H9 (cell line): Measurements from ENCODE around the gene SLC25A19. TPM values are rescaled to one million over a fixed set of nuclear protein-coding genes. Genes with fewer than 3 reads are reported as not detected.

Experiments used
- DNase-seq: peaks from one replicate; pipeline ENCODE4 v3.0.0-alpha.2; 2017
- H2AFZ ChIP-seq: one replicate; pipeline ENCODE4 v1.6.1; 2013; ENCODE audit warnings: mild to moderate bottlenecking, low read length, control low read depth, moderate library complexity
- H2AK5ac ChIP-seq: 2 replicates; pipeline ENCODE4 v1.6.1; 2013; ENCODE audit warnings: low read length, control low read depth, mixed read lengths; ENCODE audit not compliant: insufficient read length
- H2BK120ac ChIP-seq: one replicate; pipeline ENCODE4 v1.6.1; 2013; ENCODE audit warnings: low read depth, mild to moderate bottlenecking, low read length, control low read depth, inconsistent platforms; ENCODE audit not compliant: poor library complexity, severe bottlenecking
- H2BK12ac ChIP-seq: 2 replicates; pipeline ENCODE4 v1.6.1; 2013; ENCODE audit warnings: low read length, control low read depth, mixed read lengths, low read depth; ENCODE audit not compliant: insufficient read length
- H2BK15ac ChIP-seq: 2 replicates; pipeline ENCODE4 v1.6.1; 2013; ENCODE audit warnings: low read depth, low read length, control low read depth
- H2BK20ac ChIP-seq: one replicate; pipeline ENCODE4 v1.6.1; 2013; ENCODE audit warnings: low read depth, mild to moderate bottlenecking, low read length, control low read depth, inconsistent platforms; ENCODE audit not compliant: poor library complexity, severe bottlenecking
- H2BK5ac ChIP-seq: 2 replicates; pipeline ENCODE4 v1.6.1; 2013; ENCODE audit warnings: low read length, control low read depth, mixed read lengths; ENCODE audit not compliant: insufficient read length
- H3K14ac ChIP-seq: 2 replicates; pipeline ENCODE4 v1.6.1; 2013; ENCODE audit warnings: low read length, control low read depth; ENCODE audit not compliant: insufficient read depth
- H3K18ac ChIP-seq: 2 replicates; pipeline ENCODE4 v1.6.1; 2013; ENCODE audit warnings: low read depth, mild to moderate bottlenecking, mixed read lengths, low read length, control low read depth; ENCODE audit not compliant: insufficient read length
- H3K23ac ChIP-seq: 2 replicates; pipeline ENCODE4 v1.6.1; 2013; ENCODE audit warnings: low read length, control low read depth, mixed read lengths, low read depth; ENCODE audit not compliant: insufficient read length
- H3K23me2 ChIP-seq: 2 replicates; pipeline ENCODE4 v1.6.1; 2013; ENCODE audit warnings: low read depth, mild to moderate bottlenecking, mixed read lengths, low read length, control low read depth; ENCODE audit not compliant: insufficient read length, poor library complexity, severe bottlenecking
- H3K27ac ChIP-seq: 2 replicates; pipeline ENCODE4 v1.5.1; 2013; ENCODE audit warnings: low read length, control low read depth, mixed read lengths, low read depth; ENCODE audit not compliant: insufficient read length
- H3K27me3 ChIP-seq: 2 replicates; pipeline ENCODE4 v1.6.1; 2013; ENCODE audit warnings: low read length, control low read depth, inconsistent platforms; ENCODE audit not compliant: insufficient read depth
- H3K4ac ChIP-seq: 2 replicates; pipeline ENCODE4 v1.6.1; 2013; ENCODE audit warnings: low read depth, mild to moderate bottlenecking, control low read depth, inconsistent platforms, low read length, moderate library complexity
- H3K4me1 ChIP-seq: 2 replicates; pipeline ENCODE4 v1.6.1; 2013; ENCODE audit warnings: low read length, control low read depth, inconsistent platforms; ENCODE audit not compliant: insufficient read depth
- H3K4me2 ChIP-seq: 2 replicates; pipeline ENCODE4 v1.6.1; 2013; ENCODE audit warnings: low read length, control low read depth, mixed read lengths; ENCODE audit not compliant: insufficient read length, insufficient read depth
- H3K56ac ChIP-seq: 2 replicates; pipeline ENCODE4 v1.6.1; 2013; ENCODE audit warnings: low read depth, mild to moderate bottlenecking, mixed read lengths, low read length, control low read depth; ENCODE audit not compliant: insufficient read length
- H3K79me1 ChIP-seq: 2 replicates; pipeline ENCODE4 v1.6.1; 2013; ENCODE audit warnings: low read depth, mild to moderate bottlenecking, moderate library complexity, low read length, control low read depth, inconsistent platforms; ENCODE audit not compliant: insufficient read depth, poor library complexity, severe bottlenecking
- H3K79me2 ChIP-seq: 2 replicates; pipeline ENCODE4 v1.6.1; 2013; ENCODE audit warnings: low read length, control low read depth, inconsistent platforms; ENCODE audit not compliant: insufficient read depth
- H3K9ac ChIP-seq: 2 replicates; pipeline ENCODE4 v1.6.1; 2013; ENCODE audit warnings: low read length, control low read depth, mixed read lengths; ENCODE audit not compliant: insufficient read length; ENCODE audit errors: extremely low read depth
- H3K9me3 ChIP-seq: one replicate; pipeline ENCODE4 v1.6.1; 2013; ENCODE audit warnings: low read depth, low read length, inconsistent platforms; ENCODE audit not compliant: control insufficient read depth
- H3T11ph ChIP-seq: one replicate; pipeline ENCODE4 v1.6.1; 2013; ENCODE audit warnings: mild to moderate bottlenecking, low read length, control low read depth, inconsistent platforms
- H4K20me1 ChIP-seq: one replicate; pipeline ENCODE4 v1.6.1; 2013; ENCODE audit not compliant: control insufficient read depth, insufficient read length, insufficient read depth
- H4K5ac ChIP-seq: 2 replicates; pipeline ENCODE4 v1.6.1; 2013; ENCODE audit warnings: low read depth, mild to moderate bottlenecking, mixed read lengths, low read length, control low read depth; ENCODE audit not compliant: insufficient read length
- H4K8ac ChIP-seq: replicated peaks from 2 replicates; pipeline ENCODE4 v1.6.1; 2013; ENCODE audit warnings: low read length, control low read depth, mixed read lengths, low read depth; ENCODE audit not compliant: insufficient read length
- H4K91ac ChIP-seq: 2 replicates; pipeline ENCODE4 v1.6.1; 2013; ENCODE audit warnings: low read depth, mild to moderate bottlenecking, moderate library complexity, mixed read lengths, low read length, control low read depth; ENCODE audit not compliant: insufficient read length
- H3K27ac Mint-ChIP-seq, 3 experiments: 2 replicates in 2 of 3; 3 replicates in 1 of 3; pipeline ENCODE4 v1.8.0; 2020 to 2021; ENCODE audit warnings: mixed read lengths in 3 of 3, mild to moderate bottlenecking in 1 of 3, moderate library complexity in 1 of 3
- H3K27me3 Mint-ChIP-seq: 2 replicates; pipeline ENCODE4 v1.8.0; 2021; ENCODE audit warnings: low read depth, mild to moderate bottlenecking, moderate library complexity, mixed read lengths
- H3K36me3 Mint-ChIP-seq, 3 experiments: 2 replicates in 2 of 3; 3 replicates in 1 of 3; pipeline ENCODE4 v1.8.0; 2020 to 2021; ENCODE audit warnings: low read depth in 3 of 3, mixed read lengths in 3 of 3; ENCODE audit not compliant: insufficient read depth in 1 of 3
- H3K4me1 Mint-ChIP-seq, 2 experiments: 2 replicates each; pipeline ENCODE4 v1.8.0; 2020; ENCODE audit warnings: mixed read lengths in 2 of 2
- H3K4me3 Mint-ChIP-seq, 2 experiments: 2 replicates in 1 of 2; 3 replicates in 1 of 2; pipeline ENCODE4 v1.8.0; 2020 to 2021; ENCODE audit warnings: mild to moderate bottlenecking in 2 of 2, mixed read lengths in 2 of 2, moderate library complexity in 1 of 2
- H3K9me3 Mint-ChIP-seq, 2 experiments: 2 replicates in 1 of 2; 3 replicates in 1 of 2; pipeline ENCODE4 v1.8.0; 2020; ENCODE audit warnings: mild to moderate bottlenecking in 2 of 2, mixed read lengths in 2 of 2, moderate library complexity in 1 of 2
- CTCF ChIP-seq: fragments of 200-600 bp; sonication (generic); conservative IDR thresholded peaks from 3 replicates; pipeline ENCODE4 v1.8.0; 2021; ENCODE audit warnings: antibody characterized with exemption, mild to moderate bottlenecking
- WGBS: extraction: QIAGEN DNeasy Blood & Tissue Kit; methylation state at CpG from one replicate; pipeline ENCODE4 v1.1.7; 2013; ENCODE audit warnings: missing lambda C conversion rate, low lambda C conversion rate, mixed read lengths; ENCODE audit not compliant: insufficient read length; ENCODE audit errors: extremely low coverage; 5-methylcytosine and 5-hydroxymethylcytosine counted together
- total RNA-seq: library from RNA; stranded (reverse); gene quantifications from 2 replicates; pipeline ENCODE4 v1.2.1, GENCODE V29; 2021

SLC25A19 gene
- total RNA-seq, 1 experiment from 2014 or later: 24.2 TPM

GRCh38 chr17:75308732-75309629 lies 19.7 kb upstream of the SLC25A19 start:
- no peak overlapping the region for H2BK120ac ChIP-seq
- Mint-ChIP-seq H3K27me3 (no peaks in the 10 kb centered on the region; the same call in 1 of the 2 replicates), H3K9me3 (no peaks in the 10 kb centered on the region), H3K36me3 (no peaks in the 10 kb centered on the region), H3K27ac (peak overlapping the region in 2 of 3 experiments; percentile 43 to 73; a peak in 4 of 7 replicates), H3K4me1 (peaks cover 2 to 10% of the 10 kb centered on the region in 2 experiments; a peak in 1 of 4 replicates), H3K4me3 (no peak overlapping the region)
- H2BK20ac ChIP-seq: no peak overlapping the region
- H3T11ph ChIP-seq: no peak overlapping the region
- no peaks in the 10 kb centered on the region for H4K20me1 ChIP-seq
- no peak overlapping the region for H4K8ac ChIP-seq
- no peak overlapping the region for H3K23ac ChIP-seq
- H4K91ac ChIP-seq: no peak overlapping the region
- WGBS: no CpG with 5 or more reads among the region's 20 CpGs
- DNase-seq: no peak
- H3K14ac ChIP-seq: no peak overlapping the region
- no peak overlapping the region for H3K27ac ChIP-seq
- no peaks in the 10 kb centered on the region for H3K79me1 ChIP-seq
- no peak overlapping the region for H3K4me2 ChIP-seq
- no peak overlapping the region for H2BK5ac ChIP-seq
- no peaks in the 10 kb centered on the region for H3K79me2 ChIP-seq
- H2BK12ac ChIP-seq: no peak overlapping the region
- no peak overlapping the region for H3K18ac ChIP-seq
- H2AFZ ChIP-seq: no peak overlapping the region
- no peak overlapping the region for H4K5ac ChIP-seq
- no peak overlapping the region for H2AK5ac ChIP-seq
- no peak overlapping the region for H3K56ac ChIP-seq
- H3K9me3 ChIP-seq: no peaks in the 10 kb centered on the region
- H3K4me1 ChIP-seq: no peaks in the 10 kb centered on the region
- no peak overlapping the region for H2BK15ac ChIP-seq
- H3K27me3 ChIP-seq: no peaks in the 10 kb centered on the region
- H3K4ac ChIP-seq: no peak overlapping the region
- H3K23me2 ChIP-seq: no peaks in the 10 kb centered on the region
- TF ChIP-seq CTCF: no peak
- no peak overlapping the region for H3K9ac ChIP-seq
